HG03378 (cell line): ENCODE data around the gene ADNP.
"Not testable (repeated sequence)": the region's sequence is repeated elsewhere in the genome, so short reads cannot be mapped to it uniquely, and the experiment has no call there.

Experiments
- ATAC-seq: cut with Tn5 transposase; IDR thresholded peaks from one replicate; pipeline ENCODE4 v1.9.1; 2021; ENCODE audit warnings: mild to moderate bottlenecking, moderate library complexity; ENCODE audit not compliant: unreplicated experiment

Gene ADNP

GRCh38 chr20:50931306-50932015 lies at the start of gene ADNP:
TSS of gene ADNP (minus strand) at chr20:50931437. CDS start at chr20:50903996, 27,441 bp downstream.
- ATAC-seq: peak; percentile 60

DNA sequence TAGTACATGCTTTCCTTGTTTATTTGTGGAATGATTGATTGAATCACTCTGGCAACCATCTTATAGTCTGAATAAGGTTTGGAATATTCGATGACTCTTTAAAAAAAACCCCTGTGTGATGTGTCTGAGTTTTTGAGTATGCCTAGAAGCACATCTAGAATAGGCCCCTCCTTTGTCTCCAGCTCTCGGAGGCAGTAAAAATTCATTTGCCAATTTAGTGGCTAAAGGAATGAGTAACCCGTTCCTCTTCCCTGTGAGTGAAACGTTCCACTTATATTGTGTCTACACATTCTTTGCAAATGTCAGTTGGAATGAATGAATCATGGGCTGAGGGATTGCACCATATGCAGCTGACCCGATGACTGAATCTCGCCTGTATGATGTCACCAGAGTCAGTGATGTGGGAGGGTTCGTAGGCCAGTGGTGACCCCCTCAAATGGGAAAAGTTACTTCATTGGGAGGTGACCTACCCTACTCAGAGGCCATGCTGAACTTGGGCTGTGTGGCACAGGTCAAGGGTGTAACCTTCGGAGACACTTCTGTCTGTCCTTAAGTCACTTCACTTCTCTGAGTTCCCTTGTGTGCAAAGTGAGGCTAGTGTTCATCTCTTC lies 48.9 kb upstream of the ADNP start:
- no peak for ATAC-seq

GRCh38 chr20:50978533-50978932 lies 47.3 kb upstream of the ADNP start:
- not testable (repeated sequence) for ATAC-seq

DNA sequence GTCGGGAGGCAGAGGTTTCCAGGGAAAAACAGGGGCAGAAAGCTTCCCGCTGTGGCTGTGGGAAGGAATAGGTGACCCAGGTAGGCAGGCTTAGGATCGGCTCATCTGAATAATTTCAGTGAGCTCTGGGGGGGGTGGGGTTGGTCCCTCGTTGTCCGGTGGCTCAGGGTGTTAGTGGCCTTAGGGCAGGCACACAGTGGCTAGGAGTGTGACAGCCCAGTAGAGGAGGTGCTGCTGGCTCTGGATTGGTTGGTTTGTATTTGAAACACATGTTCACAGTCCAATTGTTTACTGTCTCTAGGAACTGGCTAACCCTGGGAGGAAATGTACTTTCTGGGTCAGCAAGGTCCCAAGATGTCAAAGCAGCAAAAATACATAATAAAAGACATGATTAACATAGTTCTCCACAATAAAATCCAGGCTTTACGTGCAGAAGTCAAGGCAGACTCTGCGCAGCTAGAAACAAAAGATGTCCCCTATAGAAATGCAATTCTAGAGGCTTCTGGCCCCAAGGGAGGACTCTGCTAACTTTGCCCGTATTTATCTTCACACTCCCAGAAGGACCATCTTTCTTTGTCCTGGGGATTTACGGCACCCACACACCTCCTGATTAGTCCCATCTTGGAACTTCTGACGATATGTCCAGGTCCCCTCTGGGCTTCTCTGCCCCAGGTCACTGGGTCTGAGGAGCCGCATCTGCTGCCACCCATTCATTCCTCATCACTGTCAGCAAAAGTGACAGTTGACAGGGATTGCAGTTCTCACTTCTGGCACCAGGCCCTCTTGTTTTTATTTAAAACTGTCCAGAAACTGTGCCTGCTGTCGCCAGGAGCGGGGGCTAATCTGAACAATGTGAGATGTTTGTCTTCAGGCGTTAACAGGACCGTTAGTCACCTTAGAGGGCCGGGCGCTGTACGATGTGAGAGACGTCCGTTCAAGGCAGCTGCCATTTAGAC lies 46.1 kb upstream of the ADNP start:
- ATAC-seq: no peak

- no peak for ATAC-seq
Observed at GRCh38 chr20:50975701-50976330, 44.6 kb upstream of the ADNP start.

DNA sequence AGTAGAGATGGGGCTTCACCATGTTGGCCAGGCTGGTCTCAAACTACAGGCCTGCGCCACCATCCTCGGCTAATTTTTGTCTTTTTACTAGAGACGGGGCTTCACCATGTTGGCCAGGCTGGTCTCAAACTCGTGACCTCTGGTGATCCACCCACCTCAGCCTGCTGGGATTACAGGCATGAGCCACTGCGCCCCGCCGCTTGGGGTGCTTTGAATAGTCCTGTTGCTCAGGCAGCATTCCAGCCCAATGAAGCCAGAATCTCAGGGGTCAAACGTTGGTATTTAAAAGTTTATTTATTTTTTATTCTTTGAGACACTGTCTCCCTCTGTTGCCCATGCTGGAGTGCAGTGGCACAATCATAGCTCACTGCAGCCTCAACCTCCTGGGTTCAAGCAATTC lies 38.7 kb upstream of the ADNP start:
- no peak for ATAC-seq

GRCh38 chr20:50969435-50969834 lies 38.2 kb upstream of the ADNP start:
- no peak for ATAC-seq

GRCh38 chr20:50968289-50968688 lies 37.1 kb upstream of the ADNP start:
- no peak for ATAC-seq

DNA sequence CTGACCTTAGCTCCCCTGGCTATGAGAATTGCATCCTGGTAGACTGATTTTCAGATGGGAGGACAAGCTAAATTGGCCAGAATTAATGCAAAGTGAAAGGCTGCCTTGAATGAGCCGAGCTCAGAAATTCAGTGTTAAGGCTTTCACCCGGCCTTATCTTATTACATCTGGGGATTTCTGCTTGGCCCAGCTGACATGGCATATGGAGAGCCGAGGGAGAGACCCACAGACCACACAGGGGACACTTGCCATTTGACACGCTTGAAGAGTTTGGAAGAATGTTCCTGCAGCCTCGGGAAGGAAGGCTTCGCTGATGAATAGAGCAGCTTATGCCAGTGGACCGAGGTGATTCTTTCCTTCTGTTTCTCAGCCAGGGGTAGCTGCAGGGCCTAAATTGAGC lies 36.3 kb upstream of the ADNP start:
- no peak for ATAC-seq

- no peak for ATAC-seq
Observed at GRCh38 chr20:50959543-50960126, 28.4 kb upstream of the ADNP start.

- peak; percentile 78 for ATAC-seq
Observed at GRCh38 chr20:50958615-50959542, 27.6 kb upstream of the ADNP start, which contains the start of gene MOCS3. TSS of gene MOCS3 (plus strand) at chr20:50958818. CDS start at chr20:50958843, 25 bp downstream.

DNA sequence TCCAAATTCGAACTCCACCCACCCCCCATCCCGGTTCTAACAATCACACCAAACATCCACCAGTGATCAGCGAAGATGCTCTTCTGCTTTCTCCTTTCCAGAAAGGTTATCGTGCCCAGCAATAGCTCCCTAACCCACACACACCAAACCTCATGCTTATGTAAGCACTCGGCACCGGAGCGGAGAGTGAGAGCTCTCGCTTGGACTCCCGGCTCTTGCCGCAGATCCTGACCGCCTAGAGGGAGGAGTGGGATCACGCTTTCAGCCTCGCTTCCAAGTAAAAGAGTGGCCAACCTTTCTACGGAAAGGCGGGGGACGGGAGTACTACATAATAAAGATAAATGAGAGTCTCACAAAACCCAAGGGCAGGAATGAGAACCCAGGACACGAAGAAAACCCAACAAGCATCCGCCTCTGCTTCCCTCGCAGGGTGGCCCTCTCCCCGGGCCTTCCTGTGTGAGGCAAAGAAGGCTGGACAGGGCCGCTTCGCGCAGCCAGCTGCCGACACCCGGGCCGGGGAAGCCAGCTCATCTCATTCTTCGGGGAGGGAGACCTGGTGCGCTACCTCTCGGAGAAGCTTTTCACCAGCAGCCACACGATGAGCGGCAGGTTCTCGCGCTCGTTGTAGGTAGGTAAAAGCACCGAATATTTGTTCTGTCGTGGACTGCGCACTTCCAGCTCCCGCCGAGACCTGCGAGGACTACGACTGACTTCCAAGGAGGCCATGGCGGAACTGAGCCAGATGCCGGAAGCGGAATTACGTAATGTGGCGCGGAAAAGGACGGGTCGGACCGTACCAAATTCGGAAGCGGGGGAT lies 26.8 kb upstream of the ADNP start, which contains the start of gene DPM1:
TSS of gene DPM1 (minus strand) at position 735 of the 817 bp plus-strand sequence. CDS start at position 726, 9 bp downstream.
- ATAC-seq: peak; percentile 68

- ATAC-seq: no peak
Observed at GRCh38 chr20:50957276-50957675, 26.0 kb upstream of the ADNP start.

DNA sequence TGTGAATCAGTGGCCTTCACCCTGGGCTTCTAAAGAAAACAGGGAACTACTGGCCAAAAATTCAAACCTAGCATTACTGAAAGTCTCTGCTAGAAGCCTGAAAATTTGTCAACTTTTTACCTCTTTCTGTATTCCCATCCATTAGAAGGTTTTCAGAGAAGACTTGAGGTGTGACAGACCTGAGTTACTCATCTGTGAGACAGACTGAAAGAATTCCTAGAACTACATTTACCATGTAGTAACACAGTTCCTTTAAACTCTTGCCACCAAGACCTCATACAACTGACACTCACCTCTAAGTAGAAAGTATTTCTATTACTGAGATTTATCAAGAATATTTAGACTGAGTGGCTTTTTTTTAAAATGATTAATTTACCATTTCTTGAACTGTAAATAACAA lies 22.6 kb upstream of the ADNP start:
- no peak for ATAC-seq

GRCh38 chr20:50953196-50953595 lies 22.0 kb upstream of the ADNP start:
- no peak for ATAC-seq

GRCh38 chr20:50948132-50948785 lies 17.0 kb upstream of the ADNP start:
- no peak for ATAC-seq

DNA sequence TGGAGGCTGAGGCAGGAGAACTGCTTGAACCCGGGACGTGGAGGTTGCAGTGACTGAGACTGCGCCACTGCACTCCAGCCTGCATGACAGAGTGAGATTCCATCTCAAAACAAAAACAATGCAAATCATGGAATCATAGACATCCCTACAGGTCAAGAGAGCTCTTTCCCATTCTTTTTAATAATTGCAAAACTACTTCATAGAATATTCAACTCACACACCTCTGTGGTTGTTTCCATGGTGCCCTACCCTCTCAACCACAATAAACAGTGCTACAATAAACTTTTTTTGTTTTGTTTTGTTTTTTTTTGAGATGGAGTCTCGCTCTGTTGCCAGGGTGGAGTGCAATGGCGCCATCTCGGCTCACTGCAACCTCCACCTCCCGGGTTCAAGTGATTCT lies 11.8 kb upstream of the ADNP start:
- no peak for ATAC-seq

DNA sequence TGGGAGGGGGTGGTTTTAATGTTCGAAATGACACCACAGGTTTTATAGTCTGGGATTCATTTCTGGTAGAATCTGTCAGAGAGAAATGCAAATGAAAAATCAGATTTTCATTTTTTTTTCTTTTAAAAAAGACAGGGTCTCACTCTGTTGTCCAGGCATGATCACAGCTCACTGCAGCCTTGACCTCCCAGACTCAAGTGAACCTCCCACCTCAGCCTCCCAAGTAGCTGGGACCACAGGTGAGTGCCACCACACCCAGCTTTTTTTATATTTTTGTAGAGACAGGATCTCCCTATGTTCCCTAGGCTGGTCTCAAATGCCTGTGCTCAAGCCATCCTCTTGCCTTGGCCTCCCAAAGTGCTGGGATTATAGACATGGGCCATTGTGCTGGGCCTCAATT lies 2.4 kb upstream of the ADNP start:
- ATAC-seq: no peak
